Fibroblast of skin of right quadriceps (primary cell): ENCODE data around the gene AUTS2.
A peak's percentile ranks its signal among the peaks of the same experiment; 100 is the strongest.

Source experiments
- DNase-seq: peaks from one replicate; pipeline ENCODE4 v3.0.0-alpha.2; 2013

The AUTS2 gene

DNA sequence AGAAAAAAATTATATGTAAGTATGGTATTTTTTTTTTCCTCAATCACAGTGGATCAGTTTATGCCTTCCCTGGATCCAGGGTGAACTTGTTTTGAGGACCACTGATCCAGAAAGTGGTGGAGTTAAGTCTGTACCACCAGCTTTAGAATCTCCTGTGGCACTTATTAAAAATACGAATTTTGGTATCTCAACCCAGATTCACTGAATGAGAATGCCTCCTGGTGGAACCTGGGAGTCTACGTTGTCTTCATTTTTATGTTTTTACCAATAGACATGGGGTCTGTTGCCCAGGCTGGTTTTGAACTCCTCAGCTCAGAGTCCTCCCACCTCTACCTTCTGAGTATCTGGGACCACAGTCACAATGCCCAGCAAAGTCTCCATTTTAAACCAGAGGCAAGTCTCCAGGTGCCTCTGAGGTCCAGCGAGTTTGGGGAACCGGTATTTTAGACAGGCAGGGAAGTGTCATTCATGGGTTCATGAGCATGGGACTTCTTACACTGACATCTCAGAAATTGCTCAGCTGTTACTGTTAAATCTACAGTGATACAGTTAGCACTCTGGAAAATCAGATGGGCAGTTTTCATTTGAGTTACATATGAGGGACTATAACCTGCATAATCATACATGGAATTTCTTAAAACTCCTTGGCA, 200.9 kb downstream of the AUTS2 start:
- DNase-seq = peak; percentile 20

DNA sequence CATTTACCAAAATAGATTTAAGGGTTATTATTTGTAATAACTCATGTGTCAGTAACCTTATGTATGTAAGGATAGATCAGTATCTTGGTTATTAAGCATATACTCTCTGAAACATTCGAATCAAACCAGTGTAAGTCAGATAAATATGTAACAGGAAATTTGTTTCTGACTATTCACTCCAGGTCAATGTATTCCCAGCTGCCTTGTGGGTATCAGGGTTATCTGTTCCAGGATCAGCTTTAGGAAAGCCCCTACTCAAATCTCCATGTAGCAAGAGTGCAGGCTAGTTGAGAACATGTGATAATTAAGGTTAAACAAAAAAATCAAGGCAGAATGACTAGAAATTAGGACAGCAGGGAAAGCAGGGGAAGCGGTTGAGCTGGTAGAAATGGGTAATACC, 201.7 kb downstream of the AUTS2 start:
- DNase-seq = no peak

DNA sequence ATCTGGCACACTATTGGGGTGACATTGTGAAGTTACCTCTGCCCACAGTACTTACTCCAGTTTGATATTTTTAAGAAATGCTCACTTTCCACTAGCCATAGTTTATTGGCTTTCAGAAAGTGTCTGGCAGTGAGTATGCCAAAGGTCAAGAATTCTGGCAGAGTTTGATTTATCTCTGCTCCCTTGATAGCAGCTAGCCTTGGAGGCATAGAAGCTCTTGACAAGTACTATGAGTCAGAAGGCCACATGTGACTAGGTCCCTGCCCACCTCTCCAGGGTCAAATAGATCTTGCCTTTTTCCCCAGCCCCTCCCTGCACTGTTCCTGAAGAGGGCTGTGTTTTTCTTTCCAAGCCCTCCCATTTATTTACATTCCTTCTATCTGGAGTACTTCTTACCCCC, 202.2 kb downstream of the AUTS2 start:
- peak; percentile 27 for DNase-seq

DNA sequence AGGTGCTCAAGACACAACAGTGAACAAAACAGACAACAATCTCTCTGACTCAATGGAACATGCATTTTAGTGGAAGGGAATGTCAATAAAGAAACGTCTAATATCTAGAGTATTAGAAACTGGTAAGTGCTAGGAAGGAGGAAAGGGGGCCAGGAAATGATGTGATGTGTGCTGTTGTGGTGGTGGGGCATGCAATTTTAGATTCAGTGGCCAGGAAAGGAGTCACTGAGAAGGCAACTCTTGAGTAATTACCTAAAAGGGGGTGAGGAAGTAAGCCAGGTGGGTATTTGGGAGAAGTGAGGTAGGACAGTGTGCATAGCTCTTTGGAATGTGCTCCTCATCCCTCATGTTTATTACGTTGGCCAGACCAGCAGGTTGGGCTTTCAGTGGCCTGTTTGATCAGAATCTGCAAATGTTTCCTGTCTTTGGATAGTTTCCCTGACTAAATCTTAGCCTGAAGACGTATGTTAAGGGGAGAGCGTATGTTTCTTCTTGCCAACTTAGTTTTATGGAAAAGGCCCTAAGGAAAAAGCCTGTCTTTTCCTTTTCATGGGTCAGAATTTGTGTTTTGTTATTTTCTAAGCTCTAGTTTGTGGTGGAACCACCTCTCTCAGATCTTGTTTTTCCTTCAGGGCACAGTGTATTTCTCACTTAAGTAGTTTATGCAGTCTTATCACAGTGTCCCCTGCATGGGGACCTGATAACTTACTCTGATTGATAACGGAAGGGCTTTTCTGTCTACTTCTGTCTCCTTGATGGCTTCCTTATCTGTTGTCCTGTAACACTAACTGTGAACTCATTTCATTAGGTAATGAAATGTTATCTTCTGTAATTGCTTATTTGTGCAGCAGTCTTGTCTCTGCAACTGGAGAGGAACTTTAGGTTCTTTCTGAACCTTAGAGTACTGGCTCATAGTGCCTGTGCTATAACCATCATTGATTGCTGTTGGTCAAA, 203.7 kb downstream of the AUTS2 start:
- peak; percentile 18 for DNase-seq

DNA sequence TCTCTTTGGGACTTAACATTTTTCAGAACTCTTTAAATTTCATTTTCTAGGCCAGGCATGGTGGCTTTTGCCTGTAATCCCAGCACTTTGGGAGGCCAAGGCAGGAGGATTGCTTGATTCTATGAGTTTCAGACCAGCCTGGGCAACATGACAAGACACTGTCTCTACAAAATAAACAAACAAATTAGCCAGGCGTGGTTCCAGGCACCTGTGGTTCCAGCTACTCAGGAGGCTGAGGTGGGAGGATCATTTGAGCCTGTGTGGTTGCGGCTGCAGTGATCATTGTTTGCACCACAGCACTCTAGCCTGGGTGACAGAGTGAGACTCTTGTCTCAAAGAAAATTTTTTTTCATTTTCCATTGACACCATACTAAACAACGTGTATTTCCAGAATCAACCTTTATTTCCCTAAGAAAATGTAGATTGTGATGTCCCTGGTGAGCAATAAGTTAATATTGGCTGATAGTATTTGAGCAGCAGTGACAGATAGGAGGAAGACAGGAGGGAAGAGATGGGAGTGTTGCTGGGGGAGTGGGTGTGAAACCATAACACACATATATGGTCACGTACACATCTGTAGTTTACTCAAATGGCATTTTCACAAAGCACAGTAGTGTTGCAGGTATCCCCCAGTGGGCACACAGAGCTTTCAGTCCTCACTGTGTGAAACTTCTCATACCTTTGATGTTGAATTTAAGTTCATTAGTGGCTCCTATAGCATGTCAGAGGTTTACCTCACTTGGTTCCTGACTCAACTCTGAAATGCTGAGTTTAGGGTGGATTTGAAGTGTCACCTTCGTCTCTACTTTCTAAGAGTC, 205.6 kb downstream of the AUTS2 start:
- no peak for DNase-seq

DNA sequence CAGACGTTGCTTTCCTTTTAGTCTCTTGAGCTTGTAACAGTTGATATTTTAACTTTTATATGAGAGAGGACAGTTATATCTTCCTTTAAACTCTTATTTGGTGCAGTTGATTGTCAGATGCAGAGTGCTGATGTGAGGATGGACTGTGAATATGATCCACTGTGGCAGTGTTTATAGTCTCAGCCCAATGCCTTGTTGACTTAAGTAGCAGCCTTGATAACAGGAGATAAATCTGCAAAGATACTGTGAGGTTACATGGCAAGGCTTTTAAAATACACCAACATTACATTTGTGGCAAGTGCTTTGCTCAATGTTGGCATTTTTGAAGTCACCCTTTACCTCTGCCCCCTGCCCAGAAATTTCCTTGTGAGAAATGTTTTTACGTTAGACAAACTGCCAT, 206.7 kb downstream of the AUTS2 start:
- DNase-seq = no peak

DNA sequence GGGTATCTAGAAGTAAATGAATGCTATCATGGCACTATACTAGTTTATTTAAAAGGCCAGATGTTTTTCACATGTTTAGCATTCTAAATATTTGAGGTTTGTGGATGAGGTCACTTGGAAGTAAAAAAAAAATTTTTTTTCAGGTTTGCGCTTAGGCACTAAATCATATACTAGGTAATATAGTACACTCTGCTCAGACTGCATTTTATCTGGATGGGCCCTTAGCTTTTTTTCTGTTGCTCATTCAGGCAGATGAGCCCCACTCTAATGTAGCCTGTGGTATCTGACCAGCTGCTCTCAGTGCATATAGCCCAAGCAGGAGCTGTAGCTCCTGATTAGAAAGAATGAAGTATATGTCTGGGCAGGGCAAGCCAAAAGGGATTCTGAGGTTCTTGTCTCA, 210.1 kb downstream of the AUTS2 start:
- DNase-seq = peak; percentile 63

DNA sequence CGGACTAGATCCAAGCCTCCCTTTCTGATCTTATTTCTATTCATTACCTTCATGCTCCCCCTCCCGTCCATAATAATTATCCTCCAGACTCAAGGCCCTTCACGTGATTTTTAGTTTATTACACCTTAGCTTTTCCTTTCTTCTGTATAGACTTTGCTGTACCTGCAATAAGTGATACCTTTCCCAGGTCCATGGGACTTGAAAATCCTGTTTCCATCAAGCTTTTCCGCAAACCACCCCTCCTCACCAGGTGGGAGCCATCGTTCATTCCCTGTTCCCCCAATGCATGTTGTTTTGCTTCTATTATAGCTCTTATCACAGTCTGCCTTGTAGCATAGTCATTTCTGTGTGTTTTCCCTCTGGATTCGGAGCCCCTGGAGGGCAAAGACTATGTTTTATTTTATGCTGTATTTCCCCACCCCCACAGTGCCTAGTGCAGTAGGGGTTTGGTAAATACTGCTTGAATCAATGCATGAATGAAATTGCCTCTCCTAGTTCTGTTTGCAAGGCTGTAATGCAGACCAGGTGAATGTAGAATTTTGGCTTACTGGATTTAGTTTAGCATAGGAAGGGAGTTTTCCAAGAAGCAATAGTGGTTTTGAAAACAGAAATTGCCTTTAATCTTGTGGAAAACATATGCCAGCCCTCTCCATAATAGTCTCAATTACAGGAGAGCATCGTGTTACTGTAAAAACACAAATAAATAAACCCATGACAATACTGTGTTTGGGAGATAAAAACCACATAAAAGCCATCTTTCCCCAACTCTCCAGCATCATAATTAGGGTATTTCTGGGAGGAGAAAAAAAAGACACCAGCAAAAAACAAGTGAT, 213.4 kb downstream of the AUTS2 start:
- DNase-seq = no peak

DNA sequence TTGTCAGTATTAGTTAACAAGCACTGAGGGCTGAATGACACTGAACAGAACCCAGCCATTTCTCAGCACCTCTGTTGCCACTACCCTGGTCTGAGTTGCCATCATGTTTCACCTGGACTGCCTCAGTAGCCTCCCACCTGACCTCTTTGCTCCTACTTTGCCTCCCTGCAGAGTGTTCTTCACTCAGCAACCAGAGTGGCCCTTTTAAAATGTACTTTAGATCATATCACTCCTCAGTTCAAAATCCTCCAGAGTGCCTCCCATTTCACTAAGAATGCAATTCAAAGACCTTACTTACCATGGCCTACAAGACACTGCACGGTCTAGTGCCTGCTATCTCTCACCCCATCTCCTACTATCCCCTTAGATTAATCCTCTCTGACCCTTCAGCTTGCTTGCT, 214.5 kb downstream of the AUTS2 start:
- DNase-seq = no peak

DNA sequence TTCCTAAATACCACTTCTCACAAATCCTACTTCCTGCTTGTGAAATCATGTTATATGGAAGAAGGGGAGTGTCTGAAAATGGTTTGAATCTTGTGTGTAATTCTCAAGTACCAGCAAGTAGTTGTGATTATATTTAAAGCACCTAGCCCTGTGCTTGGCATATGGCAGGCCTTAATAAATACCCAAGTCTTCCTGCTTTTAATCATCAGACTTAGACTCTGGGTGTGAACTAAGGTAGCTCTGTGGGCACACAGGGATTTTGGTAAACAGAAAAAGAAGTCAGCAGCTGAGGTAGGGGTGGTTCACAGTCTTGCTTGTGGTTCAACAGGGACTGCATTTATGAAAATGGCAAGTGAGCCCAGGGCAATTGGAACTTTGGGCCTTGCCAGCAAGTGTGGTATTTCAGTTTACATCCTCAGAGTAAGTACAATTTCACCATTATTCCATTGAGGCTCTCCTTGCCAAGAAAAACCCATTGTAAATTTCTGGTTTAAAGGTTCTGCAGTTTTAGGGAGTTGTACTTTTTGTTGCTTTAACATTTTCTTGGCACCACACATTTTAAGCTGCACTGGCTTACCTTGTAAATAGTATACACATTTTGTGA, 215.5 kb downstream of the AUTS2 start:
- no peak for DNase-seq

DNA sequence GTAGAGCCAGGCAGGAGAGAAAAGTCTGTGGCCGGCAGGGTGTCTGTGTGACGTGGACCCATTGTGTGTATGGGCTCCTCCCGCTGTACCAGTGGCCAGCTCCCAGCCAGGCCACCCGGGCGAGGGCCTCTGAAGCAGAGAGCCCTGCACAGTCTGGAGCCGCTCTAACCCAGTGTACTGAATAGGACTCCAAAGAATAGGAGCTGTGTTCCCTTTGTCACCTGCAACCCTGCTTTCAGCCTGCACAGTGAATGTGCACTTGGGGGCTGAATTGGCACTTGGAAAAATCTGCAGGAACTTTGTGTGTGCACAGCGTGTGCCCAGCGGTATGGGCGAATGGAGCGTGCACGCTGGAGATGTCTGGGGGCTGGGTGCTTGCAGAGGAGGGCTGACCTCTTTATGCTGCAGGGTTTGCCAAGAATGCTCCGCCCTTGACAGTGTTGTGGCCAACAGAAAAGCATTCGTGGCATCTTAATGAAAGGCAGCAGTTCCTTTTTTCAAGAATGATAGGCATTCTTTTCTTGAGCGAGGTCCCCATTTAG, 216.2 kb downstream of the AUTS2 start:
- DNase-seq = peak; percentile 86

DNA sequence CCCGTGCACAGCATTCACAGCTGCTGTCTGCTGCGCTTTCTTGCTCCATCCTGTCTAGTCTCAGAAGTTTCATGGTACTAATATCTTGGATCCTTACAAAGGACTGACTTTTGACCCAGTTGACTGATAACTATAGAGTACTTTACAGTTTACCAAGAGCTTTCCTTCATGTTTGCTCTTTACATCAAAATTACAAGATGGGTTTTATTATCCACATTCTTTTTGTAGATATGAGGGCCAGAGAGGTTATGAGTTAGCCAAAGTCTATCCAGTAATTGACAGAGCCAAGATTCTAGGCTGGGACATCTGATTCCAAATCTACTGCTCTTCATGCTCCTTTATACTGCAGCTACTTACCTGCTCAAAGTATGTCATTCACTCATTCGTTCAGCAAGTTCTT, 218.2 kb downstream of the AUTS2 start:
- no peak for DNase-seq

DNA sequence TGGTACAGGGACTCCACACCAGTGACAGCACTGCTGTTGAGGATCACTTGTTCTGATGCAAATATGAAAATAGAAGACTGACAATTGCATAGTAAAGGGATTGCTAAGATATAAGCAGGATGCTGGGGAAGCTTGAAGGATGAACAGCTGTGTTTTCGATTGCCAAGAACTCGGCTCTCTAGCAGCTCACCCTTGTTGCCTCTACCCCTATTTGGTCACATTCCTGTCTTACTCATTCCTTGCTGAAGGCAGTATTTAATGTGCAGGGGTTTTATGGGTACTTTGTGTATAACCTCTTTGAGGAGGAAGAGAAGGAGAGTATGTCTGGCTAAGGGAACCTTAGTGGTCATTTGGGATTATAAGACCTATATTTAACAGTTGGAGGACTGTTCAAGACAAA, 218.8 kb downstream of the AUTS2 start:
- DNase-seq = peak; percentile 90

DNA sequence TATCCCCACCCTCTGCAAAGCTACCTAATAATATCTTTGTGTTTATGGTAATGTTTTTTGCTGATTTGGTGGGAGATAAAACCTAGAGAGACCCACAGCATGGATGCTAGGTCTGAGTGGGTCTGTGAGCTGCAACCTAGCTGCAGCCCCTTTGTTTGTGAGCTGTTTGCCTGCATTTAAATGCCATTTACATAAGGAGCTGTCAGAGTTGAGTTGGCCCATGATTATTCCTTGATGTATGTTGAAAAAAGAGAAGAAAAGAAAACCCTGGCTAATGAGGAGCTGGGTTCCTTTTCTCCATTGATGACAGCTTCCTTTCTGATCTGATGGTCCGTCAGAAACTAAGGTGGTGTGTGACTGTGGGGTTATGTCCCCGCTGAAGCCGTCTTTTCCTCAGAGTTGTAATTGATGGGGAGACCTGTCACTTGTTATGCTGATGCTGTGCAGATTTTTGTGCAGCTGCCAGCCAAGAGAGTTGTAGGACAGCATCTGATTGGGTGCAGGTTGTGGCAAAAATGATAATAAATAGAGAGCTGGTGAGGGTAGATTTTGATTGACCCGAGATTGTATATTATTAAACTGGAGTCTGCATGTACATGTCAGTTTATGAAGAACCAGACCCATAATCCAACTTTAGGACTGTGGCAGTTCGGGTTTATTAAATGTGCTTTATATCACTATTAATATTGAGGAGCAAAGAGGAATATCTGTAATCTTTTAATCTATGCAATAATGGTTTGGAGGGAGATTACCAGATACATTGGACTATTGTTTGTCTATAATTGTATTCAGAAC, 219.8 kb downstream of the AUTS2 start:
- no peak for DNase-seq

DNA sequence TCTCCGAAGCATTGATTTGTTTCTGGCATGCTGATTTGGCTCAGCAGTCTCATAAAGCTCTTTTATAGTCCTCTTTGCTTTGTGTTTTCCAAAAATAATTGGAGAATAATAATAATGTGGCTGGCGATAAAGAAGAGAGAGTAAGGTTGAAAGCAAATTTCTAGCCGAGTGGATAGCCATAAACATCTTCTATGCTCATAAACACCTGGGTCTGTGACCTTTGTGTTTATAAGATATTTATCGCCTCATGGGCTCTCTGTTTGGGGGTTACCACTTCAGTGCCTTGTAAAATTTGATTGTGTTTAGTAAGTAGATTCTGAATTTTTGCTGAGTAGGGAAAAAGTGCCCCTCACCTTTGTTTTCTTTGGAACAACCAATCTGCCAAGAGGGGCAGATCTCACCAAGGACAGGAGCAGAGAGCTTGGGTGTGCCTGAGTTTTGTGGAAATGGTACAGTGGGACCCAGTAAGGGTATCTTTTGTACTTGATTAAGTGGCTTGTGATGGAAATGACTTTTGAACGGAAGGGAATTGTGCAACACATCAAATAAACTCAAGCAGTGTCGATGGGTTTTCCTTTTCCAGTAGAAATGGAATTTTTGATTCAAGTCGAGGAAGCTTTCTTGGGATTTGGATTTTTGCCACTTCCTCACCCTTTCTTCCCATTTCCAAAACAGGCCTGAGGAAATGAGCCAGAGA, 220.5 kb downstream of the AUTS2 start:
- no peak for DNase-seq

DNA sequence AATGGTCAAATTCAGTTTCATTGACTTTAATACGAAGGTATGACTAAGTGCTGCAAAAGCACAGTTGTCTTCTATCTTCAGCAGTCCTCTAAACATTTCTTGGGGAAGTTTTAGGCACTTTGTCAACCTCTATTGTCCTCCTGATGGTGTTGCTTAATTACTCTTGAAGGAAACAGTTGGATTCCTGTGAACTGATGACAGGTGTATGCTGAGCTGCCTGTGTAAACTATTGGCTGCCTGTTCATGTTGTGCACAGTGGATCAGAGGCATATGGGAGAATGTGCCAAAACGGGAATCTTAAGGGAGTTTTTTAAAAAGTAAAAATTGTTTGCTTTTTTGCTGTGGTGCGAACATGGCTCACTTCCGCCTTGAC, 221.0 kb downstream of the AUTS2 start:
- no peak for DNase-seq

DNA sequence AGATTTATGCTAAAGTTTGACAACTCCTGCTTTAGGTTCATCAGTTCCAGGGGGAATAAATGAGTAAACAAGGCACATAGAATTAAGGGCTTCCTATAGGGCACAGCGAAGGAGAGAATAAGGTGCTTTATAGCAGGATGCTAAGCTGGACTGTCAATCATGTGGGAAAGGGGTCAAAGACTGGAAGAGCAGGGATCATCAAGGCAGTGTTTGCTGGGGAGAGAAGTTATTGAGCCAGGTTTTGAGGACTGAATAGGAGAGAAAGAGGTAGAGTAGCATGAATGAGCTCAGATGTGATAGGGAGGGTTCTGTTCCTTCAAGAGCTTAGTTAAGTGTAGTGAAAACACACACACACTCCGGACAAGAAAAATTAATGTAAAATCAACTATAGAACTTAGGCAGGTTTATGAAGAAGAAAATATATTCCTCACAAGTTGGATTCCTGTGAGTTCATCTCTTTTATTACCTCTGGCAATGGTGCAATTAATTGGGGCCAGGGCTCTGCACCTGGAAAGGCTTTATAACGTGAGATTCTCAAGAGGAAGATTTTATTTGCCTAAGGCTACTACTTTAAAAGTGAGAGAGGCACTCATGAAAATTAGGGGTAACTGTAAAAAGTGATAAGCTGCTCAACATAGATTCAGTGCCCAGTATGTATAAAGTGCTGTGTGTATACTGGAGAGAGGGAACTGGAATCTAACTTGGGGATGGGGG, 222.4 kb downstream of the AUTS2 start:
- no peak for DNase-seq

DNA sequence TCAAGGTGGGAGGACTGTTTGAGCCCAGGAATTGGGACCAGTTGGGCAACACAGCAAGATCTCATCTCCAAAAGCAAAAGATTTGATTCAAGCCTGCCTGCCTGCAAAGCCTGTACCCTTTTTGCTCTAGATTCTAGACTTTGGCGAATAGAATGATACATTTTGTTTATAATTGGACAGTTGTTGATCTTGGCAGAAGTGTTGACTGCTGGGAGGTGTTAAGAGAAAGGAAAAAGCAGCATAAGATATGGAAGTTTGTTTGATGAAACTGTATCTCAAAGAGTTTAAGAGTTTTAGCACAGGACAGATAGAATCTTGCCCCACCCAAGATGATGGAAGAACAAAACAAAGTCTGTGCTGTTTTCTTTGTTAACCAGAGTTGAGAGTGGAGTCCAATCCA, 224.1 kb downstream of the AUTS2 start:
- DNase-seq = no peak

DNA sequence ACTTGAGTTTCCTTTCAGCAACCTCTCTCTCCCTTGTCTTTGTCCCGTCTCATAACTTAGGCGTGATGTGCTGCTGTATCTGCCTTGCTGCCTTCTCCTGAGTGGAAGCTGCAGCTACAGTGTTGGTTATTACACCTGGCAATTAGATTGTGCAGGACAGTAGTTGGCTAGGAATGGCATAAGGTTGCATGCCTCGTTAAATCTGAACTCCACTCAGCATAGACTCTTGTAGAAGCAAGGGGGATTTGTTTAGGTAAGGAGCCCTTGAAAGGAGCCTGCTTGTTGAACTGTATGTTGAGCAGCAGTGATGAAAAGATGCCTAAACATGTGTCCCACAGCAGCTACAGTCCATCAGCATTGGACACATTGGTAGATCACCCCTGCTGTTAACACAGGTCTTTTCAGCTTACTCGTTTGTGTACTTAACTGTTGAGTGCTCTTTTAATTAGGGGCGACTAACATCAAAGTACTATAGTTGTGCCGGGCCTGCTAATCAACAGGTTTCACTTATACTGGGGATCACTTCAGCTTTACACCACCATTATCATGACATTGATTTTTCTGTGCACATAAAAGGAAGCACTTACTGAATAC, 225.0 kb downstream of the AUTS2 start:
- DNase-seq = no peak
